ENCODE data around the gene PRMT2.

PRMT2 gene

DNA sequence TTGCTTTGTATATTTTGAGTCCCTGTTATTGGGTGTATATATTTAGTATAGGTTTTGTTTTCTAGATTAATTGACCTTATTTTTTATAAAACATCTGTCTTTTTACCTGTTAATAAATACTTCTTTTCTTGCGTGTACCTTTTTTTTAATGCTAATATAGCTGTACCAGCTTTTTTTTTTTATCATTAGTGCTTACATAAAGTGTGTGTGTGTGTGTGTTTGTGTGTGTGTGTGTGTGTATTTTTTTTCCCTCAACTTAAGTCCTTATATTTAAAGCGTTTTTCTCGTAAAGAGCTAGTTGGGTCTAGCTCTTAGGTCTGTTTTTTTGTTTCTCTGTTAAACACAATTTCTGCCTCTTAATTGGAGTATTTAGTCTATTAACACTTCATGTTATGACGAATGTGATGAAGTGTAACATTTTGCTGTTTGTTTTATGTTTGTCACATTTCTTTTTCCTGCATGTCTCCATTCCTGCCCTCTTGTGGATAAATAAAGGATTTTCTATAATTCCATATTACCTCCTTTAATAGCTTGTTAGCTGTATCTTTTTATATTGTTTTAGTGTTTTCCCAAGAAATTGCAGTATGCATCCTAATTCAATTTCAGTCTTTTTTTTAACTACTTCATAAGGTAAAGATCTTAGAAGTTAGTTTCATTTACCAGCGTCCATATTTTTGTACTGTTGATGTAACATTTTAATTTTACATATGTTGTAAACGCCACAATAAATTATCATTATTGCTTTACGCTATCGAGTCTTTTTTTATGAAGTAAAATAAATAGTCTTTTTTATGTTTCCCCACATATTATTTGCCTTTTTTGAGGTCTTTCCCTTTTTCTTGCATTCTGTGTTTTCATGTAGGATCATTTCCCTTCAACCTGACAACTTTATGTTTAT lies 4.3 kb downstream of the PRMT2 start:
- FAIRE-seq (no peak), DNase-seq (ENCODE audit: insufficient read length, low spot score) (peak; percentile 25)

DNA sequence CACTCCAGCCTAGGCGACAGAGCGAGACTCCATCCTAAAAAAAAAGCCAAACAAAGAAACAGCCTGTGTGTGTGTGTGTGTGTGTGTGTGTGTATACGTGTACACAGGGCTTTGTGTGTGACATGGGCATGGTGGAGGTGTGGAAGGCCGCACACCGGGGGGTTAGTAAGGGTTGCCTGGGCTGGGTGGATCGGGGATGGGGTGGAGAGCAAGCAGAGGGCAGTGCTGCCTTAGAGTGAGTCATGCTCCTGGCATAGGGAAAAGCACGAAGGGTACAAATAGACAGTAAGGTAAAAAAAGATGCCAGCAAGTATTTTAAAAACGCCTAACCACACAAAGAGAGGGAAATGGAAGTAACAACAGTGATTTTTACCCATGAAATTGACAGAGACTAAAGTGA lies 6.2 kb downstream of the PRMT2 start:
- FAIRE-seq (no peak), DNase-seq (ENCODE audit: insufficient read length, low spot score) (no peak)

DNA sequence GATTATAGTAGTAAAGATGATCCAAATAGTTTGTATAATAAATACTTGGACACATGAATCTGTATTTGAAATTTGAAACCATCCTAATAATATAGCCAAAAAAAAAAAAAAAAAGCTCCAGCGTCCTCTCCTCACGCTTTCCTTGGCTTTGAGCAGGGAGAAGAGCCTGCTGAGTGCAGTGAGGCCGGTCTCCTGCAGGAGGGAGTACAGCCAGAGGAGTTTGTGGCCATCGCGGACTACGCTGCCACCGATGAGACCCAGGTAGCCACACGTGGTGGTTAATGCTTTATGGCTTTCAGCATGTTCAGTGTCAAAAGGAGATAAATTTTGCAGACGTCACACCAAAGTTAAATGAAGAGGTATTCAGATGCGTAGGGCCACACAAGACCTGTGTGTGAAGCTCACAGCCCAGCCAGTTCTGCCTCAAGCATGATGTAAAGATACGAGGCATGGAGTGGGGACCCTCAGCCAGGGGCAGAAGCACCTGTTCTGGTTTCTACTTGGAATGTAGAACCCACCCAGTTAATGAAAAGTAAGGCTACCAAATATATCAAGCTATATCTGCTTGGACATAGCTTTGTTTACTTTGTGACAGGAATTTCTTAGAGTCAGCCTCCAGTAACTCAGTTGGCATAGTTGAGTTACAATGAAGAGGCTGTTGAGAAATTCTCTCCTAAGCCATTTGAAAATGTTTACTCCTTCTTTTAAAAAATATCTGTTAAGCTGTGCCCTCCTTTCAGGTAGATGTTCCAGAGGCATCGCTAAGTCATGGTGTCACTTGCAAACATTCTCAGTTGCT lies 8.1 kb downstream of the PRMT2 start:
- FAIRE-seq (no peak), DNase-seq (ENCODE audit: insufficient read length, low spot score) (no peak)

GRCh38 chr21:46645840-46646239 lies 10.4 kb downstream of the PRMT2 start:
- FAIRE-seq (no peak), DNase-seq (ENCODE audit: insufficient read length, low spot score) (no peak)

- no peak for DNase-seq (ENCODE audit: insufficient read length, low spot score)
- no peak for FAIRE-seq
Observed at GRCh38 chr21:46646541-46647154, 11.2 kb downstream of the PRMT2 start.

GRCh38 chr21:46648539-46648938 lies 13.1 kb downstream of the PRMT2 start:
- FAIRE-seq = no peak

DNA sequence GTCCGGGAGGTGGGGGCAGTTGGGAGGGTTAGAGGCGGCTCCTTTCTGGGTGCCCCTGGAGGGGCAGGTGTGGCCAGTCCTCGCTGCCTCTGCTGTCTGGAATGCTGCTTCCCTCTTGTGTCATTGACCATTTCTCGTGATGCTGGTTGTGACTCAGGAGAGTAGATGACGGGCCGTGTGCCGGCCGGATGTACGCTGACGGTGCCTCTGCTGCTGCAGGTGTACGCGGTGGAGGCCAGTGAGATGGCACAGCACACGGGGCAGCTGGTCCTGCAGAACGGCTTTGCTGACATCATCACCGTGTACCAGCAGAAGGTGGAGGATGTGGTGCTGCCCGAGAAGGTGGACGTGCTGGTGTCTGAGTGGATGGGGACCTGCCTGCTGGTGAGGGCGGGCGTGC lies 13.9 kb downstream of the PRMT2 start:
- FAIRE-seq (peak; percentile 80), DNase-seq (ENCODE audit: insufficient read length, low spot score) (no peak)

More at GRCh38 chr21:46648539-46648938, 13.1 kb downstream of the PRMT2 start:
- no peak for DNase-seq (ENCODE audit: insufficient read length, low spot score)

GRCh38 chr21:46650476-46651098 lies 15.1 kb downstream of the PRMT2 start:
- DNase-seq (ENCODE audit: insufficient read length, low spot score) (no peak), FAIRE-seq (no peak)

DNA sequence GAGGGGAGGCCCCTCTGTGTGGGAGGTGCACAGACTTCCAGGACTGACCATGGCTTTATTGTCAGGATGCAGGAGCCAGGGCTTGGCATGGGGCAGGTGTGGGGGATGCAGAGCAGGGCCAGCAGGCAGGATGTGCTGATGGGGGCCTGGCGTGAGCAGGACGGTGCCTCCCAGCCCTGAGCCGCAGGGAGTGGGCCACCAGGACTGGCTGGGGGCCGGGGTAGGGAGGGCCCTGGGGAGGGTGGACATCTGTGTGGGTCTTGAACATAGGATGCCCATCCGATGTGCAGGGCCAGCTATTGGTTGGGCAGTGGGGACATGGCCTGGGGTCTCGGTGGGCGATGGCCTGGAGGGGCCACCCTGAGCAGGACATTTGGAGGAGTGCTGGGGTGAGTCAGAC lies 15.6 kb downstream of the PRMT2 start:
- FAIRE-seq (no peak), DNase-seq (ENCODE audit: insufficient read length, low spot score) (no peak)

DNA sequence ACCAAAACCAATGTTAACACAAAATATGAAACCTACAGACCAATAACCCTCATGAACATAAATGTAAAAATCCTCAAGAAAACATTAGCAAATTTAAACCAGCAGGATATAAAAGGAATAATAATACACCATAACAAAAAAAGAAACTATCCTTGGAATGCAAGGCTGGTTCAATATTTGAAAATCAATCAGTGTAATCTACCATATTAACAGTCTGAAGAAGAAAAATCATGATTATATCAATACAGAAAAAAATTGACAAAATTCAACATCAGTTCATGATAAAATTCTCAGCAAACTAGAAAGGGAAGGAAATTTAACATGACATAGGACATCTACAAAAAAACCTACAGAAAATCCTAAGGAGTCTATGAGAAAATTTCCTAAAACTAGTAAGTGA lies 19.8 kb downstream of the PRMT2 start:
- FAIRE-seq = no peak
- no peak for DNase-seq (ENCODE audit: insufficient read length, low spot score)

GRCh38 chr21:46656820-46657219 lies 21.3 kb downstream of the PRMT2 start:
- no peak for FAIRE-seq

DNA sequence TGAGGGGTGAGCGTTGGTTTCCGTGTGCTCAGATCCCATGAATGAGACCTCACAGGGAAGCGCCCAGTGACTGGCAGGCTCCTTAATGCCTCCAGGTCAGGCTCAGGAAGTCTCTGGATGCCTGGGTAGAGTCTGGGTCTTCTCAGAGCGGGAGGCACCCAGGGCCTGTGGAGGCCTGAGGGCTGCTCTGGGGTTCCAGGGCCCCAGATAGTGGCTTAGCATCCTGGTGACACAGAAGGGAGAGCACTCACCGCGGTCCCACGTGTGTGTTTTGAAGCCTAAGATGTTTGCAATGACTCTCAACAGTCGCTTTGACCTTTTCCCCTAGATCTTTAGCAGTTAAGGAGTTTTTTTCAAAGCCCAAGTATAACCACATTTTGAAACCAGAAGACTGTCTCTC lies 25.0 kb downstream of the PRMT2 start:
- FAIRE-seq (no peak), DNase-seq (ENCODE audit: insufficient read length, low spot score) (no peak)

More at GRCh38 chr21:46656820-46657219, 21.3 kb downstream of the PRMT2 start:
- DNase-seq (ENCODE audit: insufficient read length, low spot score) = no peak

GRCh38 chr21:46661211-46661625 lies 25.7 kb downstream of the PRMT2 start:
- no peak for FAIRE-seq
- DNase-seq (ENCODE audit: insufficient read length, low spot score) = peak; percentile 56

- DNase-seq (ENCODE audit: insufficient read length, low spot score) = no peak
- no peak for FAIRE-seq
Observed at GRCh38 chr21:46661642-46662366, 26.3 kb downstream of the PRMT2 start.

DNA sequence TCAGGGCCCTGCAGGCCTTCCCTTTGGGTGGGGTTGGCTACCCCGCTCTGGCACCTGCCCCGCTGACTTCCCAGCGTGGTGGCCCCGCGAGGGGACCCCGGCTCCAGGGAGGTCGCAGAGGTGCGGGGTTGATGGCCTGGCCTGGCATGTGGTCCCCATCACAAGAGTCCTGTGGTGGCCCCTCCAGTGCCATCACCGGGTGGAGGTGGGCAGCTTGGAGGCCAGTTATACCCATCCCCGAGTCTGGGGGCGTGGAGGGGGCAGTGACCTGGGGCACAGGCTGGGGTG lies 26.8 kb downstream of the PRMT2 start:
- no peak for DNase-seq (ENCODE audit: insufficient read length, low spot score)
- no peak for FAIRE-seq

DNA sequence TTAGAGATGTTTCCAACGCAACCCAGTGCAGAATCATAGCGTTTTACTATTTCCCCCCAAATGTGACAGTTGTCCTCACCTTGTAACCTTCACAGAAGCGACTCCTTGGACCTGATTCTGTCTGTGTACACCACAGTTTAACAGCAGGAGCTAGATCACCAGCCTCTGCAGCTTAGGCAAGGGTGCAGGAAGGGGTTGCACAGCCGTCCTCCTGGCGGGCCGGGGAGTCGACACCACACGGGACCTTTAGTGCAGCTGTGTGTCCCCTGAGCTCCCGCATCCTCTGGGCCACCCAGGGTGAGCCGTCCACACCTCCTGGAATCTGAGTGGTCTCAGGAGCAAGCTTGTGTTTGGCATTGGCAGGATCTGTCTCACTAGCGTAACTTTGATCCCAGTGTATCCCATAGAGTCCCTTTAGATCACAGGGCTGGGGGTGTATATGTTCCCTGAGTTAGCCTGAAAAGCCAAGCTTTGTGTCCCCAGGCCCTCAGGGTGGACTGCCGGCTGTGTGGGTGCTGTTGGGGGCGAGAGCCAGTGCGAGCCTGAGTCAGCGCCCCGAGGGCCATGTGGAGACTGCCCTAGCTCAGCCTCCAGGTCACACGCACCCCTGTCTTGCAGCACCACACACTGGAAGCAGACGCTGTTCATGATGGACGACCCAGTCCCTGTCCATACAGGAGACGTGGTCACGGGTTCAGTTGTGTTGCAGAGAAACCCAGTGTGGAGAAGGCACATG lies 27.5 kb downstream of the PRMT2 start:
- peak; percentile 36 for FAIRE-seq
- DNase-seq (ENCODE audit: insufficient read length, low spot score) = peak; percentile 26

DNA sequence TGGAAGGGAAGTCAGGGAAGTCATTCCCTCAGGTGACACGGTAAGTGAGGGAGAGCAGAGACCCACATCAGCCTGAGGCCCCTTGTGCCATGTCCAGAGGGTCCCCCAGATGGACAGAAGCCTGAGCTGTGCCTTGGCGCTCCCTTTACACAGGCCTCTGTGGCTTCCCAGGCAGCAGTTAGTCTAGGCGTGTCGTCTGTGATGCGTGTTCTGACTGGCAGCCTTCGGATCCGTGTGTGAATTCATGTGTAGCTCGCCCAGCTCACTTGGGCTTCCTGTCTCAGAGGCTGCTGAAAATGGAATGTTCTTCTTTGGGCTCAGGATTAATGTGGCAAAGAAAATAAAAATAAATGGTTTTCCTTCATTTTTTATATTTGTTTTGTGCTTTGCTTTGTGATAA lies 28.3 kb downstream of the PRMT2 start:
- FAIRE-seq (no peak), DNase-seq (ENCODE audit: insufficient read length, low spot score) (no peak)

- FAIRE-seq (peak; percentile 46), DNase-seq (ENCODE audit: insufficient read length, low spot score) (no peak)
Observed at GRCh38 chr21:46664316-46664995, 29.0 kb downstream of the PRMT2 start.

GRCh38 chr21:46665566-46665965 lies 30.1 kb downstream of the PRMT2 start:
- FAIRE-seq (peak; percentile 4), DNase-seq (ENCODE audit: insufficient read length, low spot score) (no peak)

Measured in HTR-8/SVneo (cell line).